GM23248 (cell line): ENCODE results near the gene GALNT10.

Experiments
- EZH2 ChIP-seq: fragments of 200-600 bp; sonication (generic); IDR thresholded peaks from 2 replicates; pipeline ENCODE4 v1.6.1; 2018; ENCODE audit warnings: antibody characterized with exemption, mild to moderate bottlenecking; ENCODE audit not compliant: insufficient read depth, poor library complexity, severe bottlenecking
- EZH2phosphoT487 ChIP-seq: fragments of 200-600 bp; sonication (generic); IDR thresholded peaks from 2 replicates; pipeline ENCODE4 v1.6.1; 2018; ENCODE audit warnings: antibody characterized with exemption, moderate library complexity, mild to moderate bottlenecking, low read depth; ENCODE audit not compliant: insufficient read depth

DNA sequence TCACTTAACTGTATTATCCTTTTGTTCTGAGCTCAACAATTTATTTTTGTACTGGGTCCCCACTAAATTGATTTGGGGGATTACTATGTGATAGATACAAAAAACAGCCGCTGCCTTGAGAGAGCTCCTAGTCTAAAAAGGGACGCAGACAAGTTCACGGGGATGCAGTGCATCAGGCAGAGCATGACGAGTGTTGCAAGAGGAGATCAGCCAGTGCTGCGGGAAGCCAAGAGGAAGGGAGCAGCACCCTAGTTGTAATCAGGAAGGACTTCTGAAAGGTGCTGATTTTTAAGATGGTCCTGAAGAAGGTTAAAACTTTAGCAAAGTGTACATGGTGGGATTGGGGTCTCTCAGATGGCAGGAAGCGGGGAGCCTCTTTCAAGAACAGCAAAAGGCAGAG lies 15.8 kb downstream of the GALNT10 start:
- TF ChIP-seq EZH2 (no peak), EZH2phosphoT487 (no peak)
